Measurements from ENCODE around the gene SART3. TPM values are rescaled to one million over a fixed set of nuclear protein-coding genes. Genes with fewer than 3 reads are reported as not detected.

SART3 gene
- total and polyA plus RNA-seq, 2 of the 4 experiments (the other 2 are of a cell fraction), result 22.6 to 37.8 TPM

- in situ Hi-C loops (cut with MboI; ENCODE audit: low sequenced_read_pairs), result no loop called here
- no TSS peak for BruUV-seq (replicated peaks)
- H3K9ac ChIP-seq (ENCODE audit: low read depth, low read length), result no peak overlapping the region
- no peaks in the 10 kb centered on the region for H4K20me1 ChIP-seq (ENCODE audit: insufficient read depth, low read length)
- peaks cover 5% of the 10 kb centered on the region; the same call in 1 of the 2 replicates for H3K4me1 ChIP-seq (ENCODE audit: control insufficient read depth, insufficient read depth, low read length)
- H2BK20ac ChIP-seq (ENCODE audit: low read depth, low read length), result no peak overlapping the region
- no peak overlapping the region for H2AK9ac ChIP-seq (replicated peaks; ENCODE audit: low read depth, low read length, poor library complexity)
- no peaks in the 10 kb centered on the region for H3K36me3 ChIP-seq (ENCODE audit: control insufficient read depth, insufficient read depth, low read length)
- no peak for ATAC-seq (ENCODE audit: low read depth)
- H4K91ac ChIP-seq (ENCODE audit: insufficient read depth, low read depth, low read length), result no peak overlapping the region
- dilution Hi-C loops (cut with HindIII; ENCODE audit: low sequenced_read_pairs, unreplicated experiment), result no loop called here
- ChIA-PET CTCF (no interaction called here), POLR2A (ENCODE audit: unreplicated experiment) (no interaction called here)
- H2AK5ac ChIP-seq (ENCODE audit: low read depth, low read length), result no peak overlapping the region
- no peak overlapping the region for H4K5ac ChIP-seq (ENCODE audit: low read depth, low read length)
- H2BK5ac ChIP-seq (ENCODE audit: low read depth, low read length, poor library complexity, severe bottlenecking), result no peak overlapping the region
- no peaks in the 10 kb centered on the region for H3K9me1 ChIP-seq (ENCODE audit: insufficient read depth, low read length)
- H3K4me2 ChIP-seq (ENCODE audit: low read depth, low read length), result no peak overlapping the region
- no peak overlapping the region for H3K27ac ChIP-seq (ENCODE audit: insufficient read depth, low read length)
- H3K4me3 ChIP-seq (ENCODE audit: insufficient read depth, low read depth, low read length), result no peak overlapping the region
- H2BK120ac ChIP-seq (ENCODE audit: low read depth, low read length), result no peak overlapping the region
- H2AFZ ChIP-seq (replicated peaks; ENCODE audit: low read length, poor library complexity), result no peak overlapping the region
- no peak overlapping the region for H4K8ac ChIP-seq (ENCODE audit: low read depth in 2 of 2, low read length in 2 of 2)
- H3K56ac ChIP-seq (ENCODE audit: extremely low read depth, insufficient read depth, low read length), result no peak overlapping the region
- H3K4ac ChIP-seq (ENCODE audit: low read depth, low read length), result no peak overlapping the region
- H3K9me3 ChIP-seq (ENCODE audit: control insufficient read depth, insufficient read depth, low read length), result no peaks in the 10 kb centered on the region
- no peak for DNase-seq
- H3K23ac ChIP-seq (ENCODE audit: low read depth, low read length), result no peak overlapping the region
- H2BK15ac ChIP-seq (ENCODE audit: low read depth, low read length), result no peak overlapping the region
- TF ChIP-seq MAFK (IDR thresholded peaks at IDR 0.05; ENCODE audit: low read depth, low read length) (no peak), POLR2A (IDR thresholded peaks at IDR 0.05; ENCODE audit: low read depth, low read length) (no peak), CHD1 (IDR thresholded peaks at IDR 0.05; ENCODE audit: low read depth, low read length) (no peak), FOS (IDR thresholded peaks at IDR 0.05; ENCODE audit: low read depth, low read length) (no peak), SMC3 (IDR thresholded peaks at IDR 0.05; ENCODE audit: low read depth, low read length) (no peak), CEBPB (IDR thresholded peaks at IDR 0.05; ENCODE audit: low read depth, low read length) (no peak), USF2 (IDR thresholded peaks at IDR 0.05; ENCODE audit: low read depth, low read length) (no peak), RAD21 (IDR thresholded peaks at IDR 0.05; ENCODE audit: low read length) (no peak)
- TF ChIP-seq, protein P1, sequence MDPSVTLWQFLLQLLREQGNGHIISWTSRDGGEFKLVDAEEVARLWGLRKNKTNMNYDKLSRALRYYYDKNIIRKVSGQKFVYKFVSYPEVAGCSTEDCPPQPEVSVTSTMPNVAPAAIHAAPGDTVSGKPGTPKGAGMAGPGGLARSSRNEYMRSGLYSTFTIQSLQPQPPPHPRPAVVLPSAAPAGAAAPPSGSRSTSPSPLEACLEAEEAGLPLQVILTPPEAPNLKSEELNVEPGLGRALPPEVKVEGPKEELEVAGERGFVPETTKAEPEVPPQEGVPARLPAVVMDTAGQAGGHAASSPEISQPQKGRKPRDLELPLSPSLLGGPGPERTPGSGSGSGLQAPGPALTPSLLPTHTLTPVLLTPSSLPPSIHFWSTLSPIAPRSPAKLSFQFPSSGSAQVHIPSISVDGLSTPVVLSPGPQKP (IDR thresholded peaks at IDR 0.05; ENCODE audit: borderline replicate concordance, low read depth, low read length), result no peak
- H3K79me1 ChIP-seq (ENCODE audit: low read depth in 1 of 2, low read length in 2 of 2), result no peaks in the 10 kb centered on the region
- no peak overlapping the region for H3K18ac ChIP-seq (ENCODE audit: low read depth, low read length)
- no peaks in the 10 kb centered on the region for H3K27me3 ChIP-seq (ENCODE audit: control insufficient read depth, insufficient read depth, low read length)
- WGBS, 2 experiments (ENCODE audit: extremely low coverage in 2 of 2, insufficient read length in 1 of 2), result 100% methylated on average over 1 of the region's 4 CpGs; no CpG with 5 or more reads in 1 of the 2 experiments
- no peak overlapping the region for H3K14ac ChIP-seq (replicated peaks; ENCODE audit: low read depth, low read length)
- intact Hi-C loops (cut with micrococcal nuclease), result no loop called here
Measured at GRCh38 chr12:108600702-108601007, 39.7 kb upstream of the SART3 start.

All from IMR-90 (cell line).